ENCODE data around the gene GSTM5. TPM values are rescaled to one million over a fixed set of nuclear protein-coding genes. Genes with fewer than 3 reads are reported as not detected.
"Not testable (repeated sequence)": the region's sequence is repeated elsewhere in the genome, so short reads cannot be mapped to it uniquely, and the experiment has no call there.

Gene GSTM5
- total and polyA plus RNA-seq, 3 donors from 2014 or later = 5.5 to 10.6 (median 6.5) TPM

DNA sequence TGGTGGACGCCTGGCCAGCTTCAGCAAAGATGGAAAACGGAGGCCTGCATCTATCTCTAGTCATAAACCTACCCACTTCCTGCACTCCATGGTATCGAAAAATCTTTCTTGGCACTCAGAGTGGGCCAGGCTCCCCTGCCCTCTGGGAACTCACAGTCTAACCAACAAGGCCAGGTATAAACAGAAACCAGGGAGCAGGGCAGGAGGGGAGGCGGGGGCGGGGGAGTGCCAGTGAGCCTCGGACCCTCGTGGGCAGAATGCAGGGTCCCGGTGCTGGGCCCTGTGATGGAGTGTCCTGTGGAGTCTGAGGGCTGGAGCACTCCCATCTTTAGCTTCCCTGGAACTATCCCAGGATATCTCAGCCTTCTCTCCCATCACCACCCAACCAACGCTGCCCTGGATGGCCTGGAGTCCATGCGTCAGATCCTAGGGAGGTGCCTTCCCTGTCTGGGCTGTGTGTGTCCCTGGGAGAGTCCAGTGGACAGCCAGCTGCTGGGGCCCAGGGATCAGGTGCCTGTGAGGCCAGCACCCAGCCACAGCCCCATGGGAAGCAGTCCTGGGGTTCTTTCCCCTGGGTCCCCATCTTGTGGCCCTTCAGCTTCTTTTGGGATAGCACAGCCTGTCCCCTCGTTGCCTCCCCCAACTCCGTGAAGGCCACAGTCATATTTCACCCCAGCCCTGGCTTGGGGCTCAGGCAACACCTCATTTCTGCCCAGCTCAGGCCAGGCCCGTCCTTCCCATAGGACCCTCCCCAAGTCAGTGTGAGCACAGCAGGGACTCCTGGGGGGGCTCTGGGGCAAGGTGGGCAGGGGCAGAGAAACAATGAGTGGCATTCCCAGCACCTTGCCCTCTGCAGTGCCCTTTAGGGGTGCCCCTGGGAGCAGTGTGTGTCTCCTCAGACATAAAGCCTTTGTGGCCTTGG is 52.8 kb downstream of the GSTM5 start:
- Histone ChIP-seq H3K4me3 (no peak overlapping the region), H3K27ac (peak overlapping the region; percentile 86 to 92), H3K9me3 (no peaks in the 10 kb centered on the region), H3K27me3 (no peaks in the 10 kb centered on the region), H3K4me1 (peaks cover 47% of the 10 kb centered on the region), H3K36me3 (ENCODE audit: low read depth, missing control alignments) (no peaks in the 10 kb centered on the region)
- DNase-seq = peak; percentile 13
- intact Hi-C loops (cut with DNase I; ENCODE audit: low total_unique reads) = no loop called here
- 86 to 91% methylated on average over 9 to 13 of the region's 13 CpGs for WGBS, 2 donors
- no peak for TF ChIP-seq POLR2A (IDR thresholded peaks at IDR 0.05)
- TF ChIP-seq, protein P1, sequence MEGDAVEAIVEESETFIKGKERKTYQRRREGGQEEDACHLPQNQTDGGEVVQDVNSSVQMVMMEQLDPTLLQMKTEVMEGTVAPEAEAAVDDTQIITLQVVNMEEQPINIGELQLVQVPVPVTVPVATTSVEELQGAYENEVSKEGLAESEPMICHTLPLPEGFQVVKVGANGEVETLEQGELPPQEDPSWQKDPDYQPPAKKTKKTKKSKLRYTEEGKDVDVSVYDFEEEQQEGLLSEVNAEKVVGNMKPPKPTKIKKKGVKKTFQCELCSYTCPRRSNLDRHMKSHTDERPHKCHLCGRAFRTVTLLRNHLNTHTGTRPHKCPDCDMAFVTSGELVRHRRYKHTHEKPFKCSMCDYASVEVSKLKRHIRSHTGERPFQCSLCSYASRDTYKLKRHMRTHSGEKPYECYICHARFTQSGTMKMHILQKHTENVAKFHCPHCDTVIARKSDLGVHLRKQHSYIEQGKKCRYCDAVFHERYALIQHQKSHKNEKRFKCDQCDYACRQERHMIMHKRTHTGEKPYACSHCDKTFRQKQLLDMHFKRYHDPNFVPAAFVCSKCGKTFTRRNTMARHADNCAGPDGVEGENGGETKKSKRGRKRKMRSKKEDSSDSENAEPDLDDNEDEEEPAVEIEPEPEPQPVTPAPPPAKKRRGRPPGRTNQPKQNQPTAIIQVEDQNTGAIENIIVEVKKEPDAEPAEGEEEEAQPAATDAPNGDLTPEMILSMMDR (IDR thresholded peaks at IDR 0.05) = no peak

- H3K4me3 ChIP-seq = no peak overlapping the region
- intact Hi-C loops (cut with DNase I; ENCODE audit: low total_unique reads) = no loop called here
- no peaks in the 10 kb centered on the region for H3K36me3 ChIP-seq (ENCODE audit: low read depth, missing control alignments)
- no peaks in the 10 kb centered on the region for H3K27me3 ChIP-seq
- H3K27ac ChIP-seq = peak overlapping the region; percentile 86 to 92
- no peaks in the 10 kb centered on the region for H3K9me3 ChIP-seq
- peaks cover 44% of the 10 kb centered on the region for H3K4me1 ChIP-seq
- WGBS, 2 donors = 69 to 82% methylated on average over 2 to 4 of the region's 4 CpGs
- DNase-seq = peak; percentile 11
- TF ChIP-seq POLR2A (IDR thresholded peaks at IDR 0.05) = no peak
- TF ChIP-seq, protein P1 (IDR thresholded peaks at IDR 0.05) = no peak
Measured at GRCh38 chr1:109765483-109765815, 53.4 kb downstream of the GSTM5 start.

- Histone ChIP-seq H3K27me3 (no peaks in the 10 kb centered on the region), H3K9me3 (no peaks in the 10 kb centered on the region), H3K36me3 (ENCODE audit: low read depth, missing control alignments) (no peaks in the 10 kb centered on the region), H3K27ac (peak overlapping the region; percentile 86 to 92), H3K4me3 (no peak overlapping the region), H3K4me1 (peaks cover 49% of the 10 kb centered on the region)
- intact Hi-C loops (cut with DNase I; ENCODE audit: low total_unique reads) = no loop called here
- no peak for TF ChIP-seq POLR2A (IDR thresholded peaks at IDR 0.05)
- TF ChIP-seq, protein P1 (IDR thresholded peaks at IDR 0.05) = no peak
- peak; percentile 14 for DNase-seq
- WGBS, 2 donors = 61 to 75% methylated on average over 13 of the region's 13 CpGs
Measured at GRCh38 chr1:109765896-109766615, 54.0 kb downstream of the GSTM5 start.

GRCh38 chr1:109766991-109767636 is 55.1 kb downstream of the GSTM5 start:
- H3K9me3 ChIP-seq; H3K27me3 ChIP-seq; H3K36me3 ChIP-seq (ENCODE audit: low read depth, missing control alignments); intact Hi-C loops (cut with DNase I; ENCODE audit: low total_unique reads); H3K4me3 ChIP-seq: not testable (repeated sequence)
- WGBS, 2 donors = 36 to 57% methylated on average over 17 of the region's 17 CpGs
- TF ChIP-seq, protein P1 (IDR thresholded peaks at IDR 0.05) = peak in 1 of 3 experiments; percentile 25
- peak overlapping the region; percentile 86 to 92 for H3K27ac ChIP-seq
- peaks cover 55% of the 10 kb centered on the region for H3K4me1 ChIP-seq
- DNase-seq = peak; percentile 85

Other genes with a start within 250 kb of the GSTM5 start
- gene SYPL2, start 245.7 kb upstream of the GSTM5 start, total RNA-seq = 10 to 100 TPM; 46.1 to 67.5 TPM
- gene SYPL2, start 245.7 kb upstream of the GSTM5 start, polyA plus RNA-seq (ENCODE audit: insufficient read depth, low read depth, low replicate concordance) = 29.7 TPM
- gene ATXN7L2, start 228.3 kb upstream of the GSTM5 start, total RNA-seq = 10 to 100 TPM; 40.9 to 55.2 TPM
- gene ATXN7L2, start 228.3 kb upstream of the GSTM5 start, polyA plus RNA-seq (ENCODE audit: insufficient read depth, low read depth, low replicate concordance) = 28.7 TPM
- 10 to 100 TPM in 1 of 2 donors, 1 to 10 TPM in 1; 8.0 to 11.5 TPM for gene CYB561D1, start 218.2 kb upstream of the GSTM5 start, total RNA-seq
- gene CYB561D1, start 218.2 kb upstream of the GSTM5 start, polyA plus RNA-seq (ENCODE audit: insufficient read depth, low read depth, low replicate concordance) = 8.0 TPM
- gene AMIGO1, start 202.5 kb upstream of the GSTM5 start, total RNA-seq = 1 to 10 TPM; 5.1 to 6.0 TPM
- gene AMIGO1, start 202.5 kb upstream of the GSTM5 start, polyA plus RNA-seq (ENCODE audit: insufficient read depth, low read depth, low replicate concordance) = 6.7 TPM
- 1 to 10 TPM; 2.5 to 4.1 TPM for gene GPR61, start 172.4 kb upstream of the GSTM5 start, total RNA-seq
- 0.91 TPM for gene GPR61, start 172.4 kb upstream of the GSTM5 start, polyA plus RNA-seq (ENCODE audit: insufficient read depth, low read depth, low replicate concordance)
- gene GNAI3, start 163.6 kb upstream of the GSTM5 start, total RNA-seq = 1 to 10 TPM; 5.8 to 5.9 TPM
- gene GNAI3, start 163.6 kb upstream of the GSTM5 start, polyA plus RNA-seq (ENCODE audit: insufficient read depth, low read depth, low replicate concordance) = 5.7 TPM
- 1 to 10 TPM; 2.8 to 3.0 TPM for gene GNAT2, start 92.6 kb upstream of the GSTM5 start, total RNA-seq
- 4.1 TPM for gene GNAT2, start 92.6 kb upstream of the GSTM5 start, polyA plus RNA-seq (ENCODE audit: insufficient read depth, low read depth, low replicate concordance)
- 10 to 100 TPM; 54.4 to 54.5 TPM for gene AMPD2, start 92.4 kb upstream of the GSTM5 start, total RNA-seq
- gene AMPD2, start 92.4 kb upstream of the GSTM5 start, polyA plus RNA-seq (ENCODE audit: insufficient read depth, low read depth, low replicate concordance) = 35.0 TPM
- gene GSTM4, start 56.2 kb upstream of the GSTM5 start, total RNA-seq = 10 to 100 TPM; 58.6 to 61.8 TPM
- 42.0 TPM for gene GSTM4, start 56.2 kb upstream of the GSTM5 start, polyA plus RNA-seq (ENCODE audit: insufficient read depth, low read depth, low replicate concordance)
- gene GSTM2, start 44.2 kb upstream of the GSTM5 start, total RNA-seq = 100 to 1,000 TPM in 1 of 2 donors, 10 to 100 TPM in 1; 83.2 to 131 TPM
- gene GSTM2, start 44.2 kb upstream of the GSTM5 start, polyA plus RNA-seq (ENCODE audit: insufficient read depth, low read depth, low replicate concordance) = 68.0 TPM
- gene GSTM1, start 24.4 kb upstream of the GSTM5 start, total RNA-seq = not detected
- gene GSTM1, start 24.4 kb upstream of the GSTM5 start, polyA plus RNA-seq (ENCODE audit: insufficient read depth, low read depth, low replicate concordance) = not detected
- 100 to 1,000 TPM; 748 to 769 TPM for gene GSTM3, start 28.8 kb downstream of the GSTM5 start, total RNA-seq
- 1,464 TPM for gene GSTM3, start 28.8 kb downstream of the GSTM5 start, polyA plus RNA-seq (ENCODE audit: insufficient read depth, low read depth, low replicate concordance)
- 1 to 10 TPM; 3.3 to 7.2 TPM for gene EPS8L3, start 51.7 kb downstream of the GSTM5 start, total RNA-seq
- gene EPS8L3, start 51.7 kb downstream of the GSTM5 start, polyA plus RNA-seq (ENCODE audit: insufficient read depth, low read depth, low replicate concordance) = 7.7 TPM
- 10 to 100 TPM in 1 of 2 donors, 1 to 10 TPM in 1; 9.8 to 10.9 TPM for gene CSF1, start 198.6 kb downstream of the GSTM5 start, total RNA-seq
- gene CSF1, start 198.6 kb downstream of the GSTM5 start, polyA plus RNA-seq (ENCODE audit: insufficient read depth, low read depth, low replicate concordance) = 14.2 TPM

Measured in testis (tissue), 3 donors.